Retinal pigment epithelial cell (primary cell): ENCODE results near the gene HIPK3.

Experiments used
- DNase-seq: peaks from one replicate; pipeline ENCODE4 v3.0.0-alpha.2; 2010; ENCODE audit warnings: low read depth
- H3K4me3 ChIP-seq: 2 replicates; pipeline ENCODE4 v1.5.1; 2011; ENCODE audit warnings: mild to moderate bottlenecking, low read length, control low read depth, moderate library complexity
- TF ChIP-seq, protein P1 (sequence below): conservative IDR thresholded peaks from 2 replicates; pipeline ENCODE4 v1.5.1; 2011; ENCODE audit warnings: low read depth, low read length, control low read depth, inconsistent platforms

The HIPK3 gene

DNA sequence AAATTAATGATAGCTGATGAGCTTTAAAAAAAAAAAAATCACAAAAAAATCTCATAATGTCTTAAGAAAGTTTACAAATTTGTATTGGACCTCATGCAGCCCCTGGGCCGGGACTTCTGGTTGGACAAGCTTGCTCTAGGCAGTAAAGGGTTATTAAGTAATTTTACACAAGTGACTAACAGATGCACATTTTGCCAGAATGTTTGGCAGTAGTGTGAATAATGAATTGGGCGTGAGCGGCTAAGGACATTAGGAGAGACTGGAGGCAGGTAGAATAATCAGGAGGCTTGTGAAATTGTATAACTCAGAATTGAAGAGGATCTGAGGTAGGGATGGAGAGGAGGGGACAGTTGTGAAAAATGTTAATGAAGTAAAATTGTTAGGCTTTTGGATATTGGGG, 77.4 kb downstream of the HIPK3 start:
- no peak overlapping the region for H3K4me3 ChIP-seq
- TF ChIP-seq, protein P1, sequence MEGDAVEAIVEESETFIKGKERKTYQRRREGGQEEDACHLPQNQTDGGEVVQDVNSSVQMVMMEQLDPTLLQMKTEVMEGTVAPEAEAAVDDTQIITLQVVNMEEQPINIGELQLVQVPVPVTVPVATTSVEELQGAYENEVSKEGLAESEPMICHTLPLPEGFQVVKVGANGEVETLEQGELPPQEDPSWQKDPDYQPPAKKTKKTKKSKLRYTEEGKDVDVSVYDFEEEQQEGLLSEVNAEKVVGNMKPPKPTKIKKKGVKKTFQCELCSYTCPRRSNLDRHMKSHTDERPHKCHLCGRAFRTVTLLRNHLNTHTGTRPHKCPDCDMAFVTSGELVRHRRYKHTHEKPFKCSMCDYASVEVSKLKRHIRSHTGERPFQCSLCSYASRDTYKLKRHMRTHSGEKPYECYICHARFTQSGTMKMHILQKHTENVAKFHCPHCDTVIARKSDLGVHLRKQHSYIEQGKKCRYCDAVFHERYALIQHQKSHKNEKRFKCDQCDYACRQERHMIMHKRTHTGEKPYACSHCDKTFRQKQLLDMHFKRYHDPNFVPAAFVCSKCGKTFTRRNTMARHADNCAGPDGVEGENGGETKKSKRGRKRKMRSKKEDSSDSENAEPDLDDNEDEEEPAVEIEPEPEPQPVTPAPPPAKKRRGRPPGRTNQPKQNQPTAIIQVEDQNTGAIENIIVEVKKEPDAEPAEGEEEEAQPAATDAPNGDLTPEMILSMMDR, result no peak
- DNase-seq, result no peak

DNA sequence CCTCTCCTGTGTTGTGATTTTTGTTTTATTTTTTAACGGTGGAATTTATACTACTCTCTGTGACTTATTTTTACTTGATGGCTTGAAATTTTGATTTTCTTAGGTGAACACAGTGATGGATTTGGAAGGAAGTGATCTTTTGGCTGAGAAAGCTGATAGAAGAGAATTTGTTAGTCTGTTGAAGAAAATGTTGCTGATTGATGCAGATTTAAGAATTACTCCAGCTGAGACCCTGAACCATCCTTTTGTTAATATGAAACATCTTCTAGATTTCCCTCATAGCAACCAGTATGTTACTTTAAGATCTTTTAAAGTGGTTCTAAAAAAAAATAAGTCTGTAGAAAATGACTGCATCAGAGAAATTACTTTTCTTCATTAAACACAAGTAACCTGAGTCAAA, 82.1 kb downstream of the HIPK3 start:
- no peak for DNase-seq
- TF ChIP-seq, protein P1, result no peak
- H3K4me3 ChIP-seq, result no peak overlapping the region

DNA sequence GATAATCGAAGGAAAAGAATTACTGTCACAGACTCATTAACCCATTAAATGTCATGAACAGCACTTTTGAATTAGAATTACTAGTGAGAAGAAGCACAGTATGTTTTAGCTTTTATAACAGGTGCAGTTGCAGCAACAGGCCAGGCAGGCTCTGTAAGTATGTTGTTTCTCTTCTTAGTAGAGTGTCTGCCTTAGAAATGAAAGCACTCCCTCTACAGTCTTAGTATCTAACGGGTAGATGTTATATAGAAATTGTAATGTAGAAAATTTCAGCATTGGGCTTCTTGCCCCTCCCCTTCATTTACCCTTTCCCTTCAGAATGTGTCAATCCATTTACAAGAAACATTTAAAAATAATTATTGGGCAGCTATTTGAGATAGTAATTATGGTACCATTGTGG, 87.4 kb downstream of the HIPK3 start:
- no peak overlapping the region for H3K4me3 ChIP-seq
- peak; percentile 3 for DNase-seq
- TF ChIP-seq, protein P1, result no peak

DNA sequence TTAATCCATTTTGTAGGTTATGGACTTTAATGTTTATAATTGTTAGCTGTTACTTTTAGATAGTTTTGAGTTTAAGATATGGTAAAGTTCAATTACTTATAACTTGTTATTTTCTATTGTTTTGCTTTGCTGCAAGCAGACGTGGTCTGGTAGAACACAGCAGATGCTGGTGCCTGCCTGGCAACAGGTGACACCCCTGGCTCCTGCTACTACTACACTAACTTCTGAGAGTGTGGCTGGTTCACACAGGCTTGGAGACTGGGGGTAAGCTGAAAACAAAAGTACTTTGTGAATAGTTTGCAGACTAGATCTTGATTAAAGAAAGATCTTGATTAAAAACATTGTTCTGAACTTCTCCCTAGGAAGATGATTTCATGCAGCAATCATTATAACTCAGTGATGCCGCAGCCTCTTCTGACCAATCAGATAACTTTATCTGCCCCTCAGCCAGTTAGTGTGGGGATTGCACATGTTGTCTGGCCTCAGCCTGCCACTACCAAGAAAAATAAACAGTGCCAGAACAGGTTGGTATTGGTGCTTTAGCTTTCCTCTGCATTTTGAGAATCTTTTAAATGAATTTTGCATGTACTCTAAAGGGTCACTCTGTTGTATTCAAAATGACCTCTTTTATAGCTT, 90.4 kb downstream of the HIPK3 start:
- no peak for DNase-seq
- TF ChIP-seq, protein P1, result no peak
- no peak overlapping the region for H3K4me3 ChIP-seq

DNA sequence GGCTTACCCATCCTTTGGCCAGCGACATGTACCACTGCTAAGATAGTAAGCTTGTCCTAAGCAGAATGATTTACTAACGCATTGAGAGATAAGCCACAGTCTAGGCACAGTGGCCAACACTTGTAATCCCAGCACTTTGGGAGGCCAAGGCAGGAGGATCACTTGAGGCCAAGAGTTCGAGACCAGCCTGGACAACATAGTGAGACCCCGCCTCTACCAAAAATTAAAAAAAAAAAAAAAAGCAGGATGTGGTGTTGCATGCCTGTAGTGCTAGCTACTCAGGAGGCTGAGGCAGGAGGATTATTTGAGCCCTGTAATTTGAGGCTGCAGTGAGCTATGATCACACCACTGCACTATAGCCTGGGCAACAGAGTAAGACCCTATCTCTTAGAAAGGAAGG, 93.1 kb downstream of the HIPK3 start:
- no peak for DNase-seq
- TF ChIP-seq, protein P1, result no peak
- no peak overlapping the region for H3K4me3 ChIP-seq

DNA sequence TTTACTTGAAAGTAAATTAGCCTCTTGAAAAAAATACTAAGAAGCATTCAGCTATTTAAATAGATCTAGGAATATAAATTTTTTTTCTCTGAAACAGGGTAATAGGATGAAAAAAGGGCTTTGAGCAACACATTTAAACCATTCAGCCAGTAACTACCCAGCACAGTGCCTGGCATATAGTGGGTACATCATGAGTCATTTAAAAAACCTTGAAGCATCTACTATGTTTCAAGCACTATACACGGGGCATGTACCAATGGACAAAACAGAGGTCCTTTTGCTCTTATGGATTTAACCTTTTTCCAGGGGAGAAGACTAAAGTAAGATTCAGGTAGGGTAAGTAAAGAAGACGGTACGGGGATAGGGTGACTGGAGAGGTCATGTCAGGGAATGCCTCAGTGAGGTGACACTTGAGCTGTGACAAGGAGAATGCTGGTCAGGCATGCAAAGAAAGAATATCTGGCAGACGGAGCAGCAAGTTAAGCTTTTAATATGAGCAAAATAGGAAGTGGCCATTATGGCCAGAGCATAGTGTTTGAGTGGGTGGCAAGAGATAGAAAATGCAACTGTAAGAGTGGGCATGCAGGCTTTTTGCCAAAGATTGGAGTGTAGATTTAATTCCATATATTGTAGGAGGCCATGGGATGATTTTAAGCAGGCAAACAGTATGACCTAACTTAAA, 101.1 kb downstream of the HIPK3 start:
- DNase-seq, result no peak
- H3K4me3 ChIP-seq, result no peak overlapping the region
- TF ChIP-seq, protein P1, result no peak

DNA sequence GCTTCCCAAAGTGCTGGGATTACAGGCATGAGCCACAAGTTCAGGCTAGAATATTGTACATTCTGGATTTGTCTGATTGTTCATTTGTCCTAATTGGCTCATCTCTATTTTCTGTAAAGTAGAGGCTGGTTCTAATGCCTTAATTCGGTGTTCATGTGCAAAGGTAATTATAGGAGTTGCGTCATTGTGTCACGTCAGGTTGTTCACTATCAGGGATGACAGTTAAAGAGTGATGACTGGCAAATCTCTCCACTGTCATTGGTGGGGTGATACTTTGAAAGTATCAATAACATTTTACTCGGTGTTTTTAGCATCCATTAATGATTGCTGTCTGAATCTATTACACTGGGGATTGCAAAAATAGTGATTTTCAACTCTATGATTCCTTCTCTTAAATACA, 103.5 kb downstream of the HIPK3 start:
- no peak overlapping the region for H3K4me3 ChIP-seq
- TF ChIP-seq, protein P1, result no peak
- DNase-seq, result no peak
